Activated CD4-positive, alpha-beta T cell treated with anti-CD3 and anti-CD28 coated beads, Interleukin-10, Interleukin-2, amounts not matched to agents 100 ng/mL and 50 ng/mL, durations not matched to agents 16 hours and 8 hours (primary cell): ENCODE data around the gene KCNK10.

Experiments used
- DNase-seq: peaks from one replicate; pipeline ENCODE4 v3.0.0-alpha.2; 2020

KCNK10 gene

GRCh38 chr14:88218119-88218915, 104.8 kb downstream of the KCNK10 start:
- DNase-seq, result no peak

- no peak for DNase-seq
These were observed 110.4 kb downstream of the KCNK10 start for GRCh38 chr14:88212691-88213090.

GRCh38 chr14:88210426-88210825, 112.6 kb downstream of the KCNK10 start:
- no peak for DNase-seq

GRCh38 chr14:88209273-88209672, 113.8 kb downstream of the KCNK10 start:
- DNase-seq, result no peak

- no peak for DNase-seq
These were observed 114.2 kb downstream of the KCNK10 start for GRCh38 chr14:88208858-88209257.

GRCh38 chr14:88204221-88204620, 118.8 kb downstream of the KCNK10 start:
- DNase-seq, result no peak

- no peak for DNase-seq
These were observed 119.8 kb downstream of the KCNK10 start for GRCh38 chr14:88203291-88203690.

- no peak for DNase-seq
These were observed 120.8 kb downstream of the KCNK10 start for GRCh38 chr14:88202286-88202685.

- DNase-seq, result no peak
These were observed 121.2 kb downstream of the KCNK10 start for GRCh38 chr14:88201851-88202250.

- no peak for DNase-seq
These were observed 123.2 kb downstream of the KCNK10 start for GRCh38 chr14:88199882-88200281.

GRCh38 chr14:88198446-88198845, 124.6 kb downstream of the KCNK10 start:
- no peak for DNase-seq

GRCh38 chr14:88196925-88197324, 126.1 kb downstream of the KCNK10 start:
- no peak for DNase-seq

GRCh38 chr14:88196116-88196890, 126.8 kb downstream of the KCNK10 start:
- no peak for DNase-seq

- DNase-seq, result no peak
These were observed 127.4 kb downstream of the KCNK10 start for GRCh38 chr14:88195676-88196075.

GRCh38 chr14:88194531-88194930, 128.5 kb downstream of the KCNK10 start:
- DNase-seq, result no peak

GRCh38 chr14:88191605-88192004, 131.5 kb downstream of the KCNK10 start:
- no peak for DNase-seq

GRCh38 chr14:88189417-88190191, 133.5 kb downstream of the KCNK10 start:
- DNase-seq, result peak; percentile 75

GRCh38 chr14:88188745-88189416, 134.2 kb downstream of the KCNK10 start:
- DNase-seq, result no peak

GRCh38 chr14:88185843-88186242, 137.2 kb downstream of the KCNK10 start:
- DNase-seq, result no peak

- no peak for DNase-seq
These were observed 138.1 kb downstream of the KCNK10 start for GRCh38 chr14:88184956-88185355.

GRCh38 chr14:88181072-88181471, 142.0 kb downstream of the KCNK10 start:
- no peak for DNase-seq

GRCh38 chr14:88179716-88180115, 143.4 kb downstream of the KCNK10 start:
- DNase-seq, result no peak

- DNase-seq, result no peak
These were observed 152.7 kb downstream of the KCNK10 start for GRCh38 chr14:88170333-88170732.
